SW 1271 (cell line): ENCODE measurements around the gene PSORS1C2.

Experiments
- DNase-seq, 2 experiments: peaks; one replicate each; lab custom pipeline; 2025; lab: John Stamatoyannopoulos, UW

Gene PSORS1C2

DNA sequence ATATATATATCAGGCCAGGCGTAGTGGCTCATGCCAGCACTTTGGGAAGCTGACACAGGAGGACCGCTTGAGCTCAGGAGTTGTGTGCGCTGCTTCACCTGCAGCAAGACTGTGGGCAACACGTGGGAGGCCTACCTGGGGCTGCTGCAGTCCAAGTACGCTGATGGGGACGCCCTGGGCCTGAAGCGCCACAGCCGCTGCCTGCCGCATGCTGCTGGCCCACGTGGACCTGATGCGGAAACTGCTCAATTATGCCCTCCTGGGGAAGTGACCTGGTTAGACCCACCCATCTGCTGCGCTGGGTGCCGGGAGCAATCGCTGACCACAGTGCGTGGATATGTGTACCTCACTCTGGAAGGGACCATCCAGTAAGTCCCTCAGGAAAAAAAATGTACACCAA is 1.8 kb upstream of the PSORS1C2 start:
- no peak for DNase-seq

DNA sequence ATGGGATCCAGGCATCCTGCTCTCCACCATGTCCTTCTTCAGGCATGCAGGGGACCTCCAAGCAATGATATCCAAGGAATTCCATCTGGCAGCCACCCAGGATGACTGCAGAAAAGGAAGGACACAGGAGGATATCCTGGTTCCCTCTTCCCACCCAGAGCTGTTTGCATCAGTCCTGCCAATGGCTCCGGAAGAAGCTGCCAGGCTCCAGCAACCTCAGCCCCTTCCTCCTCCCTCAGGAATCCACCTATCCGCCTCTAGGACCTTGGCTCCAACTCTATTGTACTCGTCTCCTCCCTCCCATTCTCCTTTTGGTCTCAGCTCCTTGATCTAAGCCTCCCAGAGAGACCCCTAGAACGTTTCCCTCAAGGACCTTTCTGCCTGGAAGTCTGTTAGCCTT is 733 bp upstream of the PSORS1C2 start:
- peak in 1 of 2 experiments; percentile 14 for DNase-seq

DNA sequence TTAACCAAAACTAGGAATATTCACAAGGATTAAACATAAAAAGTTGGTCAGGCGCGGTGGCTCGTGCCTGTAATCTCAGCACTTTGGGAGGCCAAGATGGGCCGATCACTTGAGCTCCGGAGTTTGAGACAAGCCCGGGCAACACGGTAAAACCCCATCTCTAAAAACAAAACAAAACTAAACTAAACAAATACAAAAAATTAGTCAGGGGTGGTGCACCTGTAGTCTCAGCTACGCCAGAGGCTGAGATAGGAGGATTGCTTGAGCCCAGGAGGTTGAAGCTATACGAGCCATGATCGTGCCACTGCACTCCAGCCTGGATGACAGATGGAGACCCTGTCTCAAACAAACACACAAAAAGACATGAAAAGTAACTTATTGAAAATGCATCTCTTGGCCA is 3.2 kb downstream of the PSORS1C2 start:
- no peak for DNase-seq

DNA sequence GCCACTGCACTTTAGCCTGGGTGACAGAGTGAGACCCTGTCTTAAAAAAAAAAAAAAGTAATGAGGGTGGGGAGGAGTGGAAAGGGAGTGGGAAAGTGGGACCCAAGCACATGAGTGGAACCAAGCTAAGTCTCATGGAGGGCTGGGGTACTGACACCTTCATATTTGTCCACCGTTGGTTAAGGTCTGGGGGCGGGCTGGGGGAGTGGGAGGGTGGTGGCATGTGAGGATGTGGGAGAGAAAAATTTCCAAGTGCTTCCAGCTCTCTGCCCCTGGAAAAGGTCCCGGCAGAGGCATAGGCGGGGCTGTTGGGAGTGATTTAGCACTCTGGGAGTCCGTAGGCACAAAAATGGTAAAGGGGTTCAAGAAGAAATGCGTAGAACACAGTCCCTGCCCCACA is 6.1 kb downstream of the PSORS1C2 start:
- no peak for DNase-seq

DNA sequence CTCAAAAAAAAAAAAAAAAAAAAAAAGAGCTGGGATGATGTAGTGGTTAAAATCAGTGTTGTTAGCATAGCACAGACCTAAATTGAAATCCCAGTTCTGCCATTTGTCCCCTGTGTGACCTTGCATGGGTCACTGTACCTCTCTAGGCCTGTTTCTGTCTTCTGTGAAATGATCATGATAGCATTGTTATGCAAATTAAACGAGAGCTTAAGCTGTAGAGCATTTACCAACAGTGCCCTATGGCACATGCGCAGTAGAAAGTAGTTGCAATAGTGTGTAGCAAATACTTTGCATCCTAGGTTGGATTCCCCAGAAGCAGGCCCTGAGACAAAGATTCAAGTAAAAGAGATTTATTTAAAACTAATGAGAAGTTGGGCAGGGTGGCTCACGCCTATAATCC is 7.3 kb downstream of the PSORS1C2 start:
- DNase-seq: no peak

DNA sequence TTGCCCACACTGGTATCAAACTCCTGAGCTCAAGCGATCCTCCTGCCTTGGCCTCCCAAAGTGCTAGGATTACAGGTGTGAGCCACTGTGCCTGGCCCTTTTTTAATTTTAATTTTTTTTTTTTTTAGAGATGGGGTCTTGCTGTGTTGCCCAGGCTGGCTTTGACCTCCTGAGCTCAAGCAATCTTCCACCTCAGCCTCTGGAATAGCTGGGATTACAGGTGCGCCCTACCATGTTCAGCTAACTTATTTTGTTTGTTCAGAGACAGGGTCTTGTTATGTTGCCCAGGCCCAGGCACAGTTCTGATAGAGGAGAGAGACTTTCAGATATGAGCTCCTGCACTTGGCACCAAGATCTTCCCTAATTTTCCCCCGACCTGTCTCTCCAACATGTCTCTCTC is 8.1 kb downstream of the PSORS1C2 start:
- DNase-seq: no peak

DNA sequence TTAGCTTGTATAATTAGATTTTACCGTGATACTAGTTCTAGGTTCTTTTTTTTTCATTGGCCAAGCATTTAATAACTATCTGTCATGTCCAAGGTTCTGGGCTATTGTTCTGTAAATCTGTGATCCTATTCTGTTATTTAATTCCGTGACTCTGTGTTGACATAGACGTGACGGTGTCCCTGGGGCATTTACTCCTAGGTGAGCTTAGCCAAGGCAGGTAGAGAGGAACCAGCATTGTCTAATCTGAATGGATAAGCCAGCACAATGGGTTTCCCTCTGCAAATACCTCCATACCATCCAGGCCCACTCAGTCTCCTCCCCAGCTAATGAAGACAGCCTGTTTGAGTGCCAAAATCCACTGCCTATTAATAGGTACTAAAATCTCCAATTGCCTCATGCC is 9.7 kb downstream of the PSORS1C2 start:
- DNase-seq: no peak

DNA sequence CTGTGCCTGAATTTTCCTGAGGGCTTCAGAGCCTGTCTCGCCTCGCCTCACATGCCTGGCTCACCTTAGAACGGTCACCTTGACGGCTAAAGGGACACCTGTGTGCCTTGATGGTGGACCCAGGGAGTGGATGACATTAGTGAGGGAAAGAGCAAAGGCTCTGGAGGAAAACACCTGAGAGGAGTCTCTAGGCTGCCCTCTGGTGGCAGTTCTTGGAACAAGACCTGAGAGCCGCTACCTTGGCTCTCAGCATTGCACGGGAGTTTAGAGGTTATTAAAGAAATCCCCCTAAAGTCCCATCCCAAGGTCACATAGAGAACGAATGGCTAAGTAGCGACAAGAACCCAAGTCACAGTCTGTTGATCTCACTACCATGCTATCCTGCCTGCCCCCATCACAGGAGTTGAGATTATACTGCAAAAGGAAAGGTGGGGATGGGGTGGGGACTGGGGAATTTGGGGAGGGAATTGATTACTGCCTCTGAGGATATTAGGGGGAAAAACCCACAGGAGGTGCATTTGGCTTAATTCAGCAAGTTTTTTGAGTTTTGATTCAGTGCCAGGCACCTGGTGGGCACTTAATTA is 10.7 kb downstream of the PSORS1C2 start:
- DNase-seq: peak in 1 of 2 experiments; percentile 43

DNA sequence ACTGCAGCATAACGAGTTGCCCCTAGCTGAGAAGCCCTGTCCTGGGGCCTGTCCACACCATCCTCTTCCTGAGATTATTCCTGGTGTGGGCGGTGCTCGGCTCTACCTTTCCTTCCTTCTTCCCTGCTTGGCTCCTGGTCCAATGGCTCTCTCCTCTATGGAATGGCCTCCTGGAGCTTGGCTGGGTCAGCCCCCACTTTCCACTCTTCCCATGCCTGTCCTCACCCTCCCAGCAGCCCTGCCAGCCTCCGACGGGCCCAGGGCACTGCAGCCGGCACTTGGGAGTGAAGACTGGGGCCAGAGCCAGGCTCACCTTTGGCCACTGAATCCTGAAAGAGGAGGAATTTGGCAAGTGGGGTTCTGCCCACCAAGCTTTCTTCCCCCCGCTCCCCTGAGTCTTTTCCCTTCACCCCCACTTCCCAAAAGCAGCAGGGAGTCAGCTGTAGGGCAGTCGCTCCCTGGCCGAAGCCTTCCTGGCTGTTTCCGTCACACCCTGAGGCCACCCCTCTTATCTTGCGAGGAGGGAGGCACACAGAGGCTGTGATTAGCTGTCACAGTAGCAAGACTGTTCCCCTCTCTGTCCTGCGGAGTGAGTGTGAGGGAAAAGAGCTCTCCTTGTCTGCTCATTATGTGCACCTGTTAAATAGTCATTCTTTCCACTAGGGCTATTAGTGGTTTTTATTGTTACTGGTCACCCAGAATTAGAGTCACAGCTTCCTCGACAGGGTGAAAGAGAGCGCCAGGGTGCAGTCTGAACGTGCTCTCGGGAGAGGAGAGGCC is 12.3 kb downstream of the PSORS1C2 start:
- DNase-seq: no peak

DNA sequence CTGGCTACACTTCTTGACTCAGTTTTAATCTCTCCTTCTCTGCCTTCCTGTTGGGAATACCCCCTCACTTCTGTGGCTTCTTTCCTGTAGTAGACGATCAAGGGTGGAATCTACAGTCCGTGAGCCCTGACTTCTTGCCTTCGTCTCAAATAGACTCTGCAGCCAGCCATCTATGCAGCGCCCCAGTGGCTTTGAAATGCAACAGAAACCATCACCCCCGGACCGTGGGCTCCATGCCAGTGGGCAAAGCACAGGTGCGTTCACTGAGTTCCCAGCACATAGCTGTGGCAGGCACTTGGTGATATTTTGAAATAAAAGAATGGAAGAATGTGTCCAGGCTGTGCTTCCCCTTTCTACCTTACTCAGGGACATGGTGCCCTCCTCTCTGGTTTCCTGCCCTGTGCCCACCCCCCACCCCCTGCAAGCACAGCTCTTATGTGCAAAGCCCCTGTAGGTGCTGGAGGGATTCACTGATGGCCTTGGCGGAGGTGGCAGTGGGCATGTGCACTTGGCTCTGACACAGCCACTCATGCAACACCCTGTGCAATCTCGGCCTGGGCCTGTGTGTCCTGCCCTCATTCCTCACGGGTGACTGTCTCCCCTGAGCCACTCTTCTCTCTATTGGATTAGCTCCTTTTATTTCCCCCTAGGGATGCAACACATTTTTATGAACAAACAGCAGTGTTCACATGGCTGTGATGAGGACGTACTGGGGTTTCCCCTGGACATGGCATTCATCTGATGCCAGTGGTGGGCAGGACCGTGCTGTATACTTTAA is 13.1 kb downstream of the PSORS1C2 start:
- no peak for DNase-seq

DNA sequence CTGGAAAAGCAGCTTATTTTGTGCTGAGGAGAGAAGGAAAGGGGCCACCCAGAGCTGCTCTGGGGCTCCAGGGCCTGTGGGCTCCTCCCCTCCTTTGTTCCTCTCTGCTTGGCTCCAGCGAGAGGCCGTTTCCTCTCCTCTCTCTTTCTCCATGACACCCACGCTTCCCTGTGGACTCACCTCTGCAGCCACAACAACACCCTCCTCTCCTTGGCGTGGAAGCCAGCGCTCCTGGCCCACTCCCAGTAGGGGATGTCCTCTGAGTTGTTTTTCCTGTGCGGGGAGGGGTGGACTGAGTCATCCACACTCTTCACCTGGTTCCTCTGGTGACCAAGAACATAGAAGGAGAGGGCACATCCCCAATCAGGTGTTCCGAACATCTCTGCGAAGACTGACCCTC is 13.7 kb downstream of the PSORS1C2 start:
- DNase-seq: no peak

DNA sequence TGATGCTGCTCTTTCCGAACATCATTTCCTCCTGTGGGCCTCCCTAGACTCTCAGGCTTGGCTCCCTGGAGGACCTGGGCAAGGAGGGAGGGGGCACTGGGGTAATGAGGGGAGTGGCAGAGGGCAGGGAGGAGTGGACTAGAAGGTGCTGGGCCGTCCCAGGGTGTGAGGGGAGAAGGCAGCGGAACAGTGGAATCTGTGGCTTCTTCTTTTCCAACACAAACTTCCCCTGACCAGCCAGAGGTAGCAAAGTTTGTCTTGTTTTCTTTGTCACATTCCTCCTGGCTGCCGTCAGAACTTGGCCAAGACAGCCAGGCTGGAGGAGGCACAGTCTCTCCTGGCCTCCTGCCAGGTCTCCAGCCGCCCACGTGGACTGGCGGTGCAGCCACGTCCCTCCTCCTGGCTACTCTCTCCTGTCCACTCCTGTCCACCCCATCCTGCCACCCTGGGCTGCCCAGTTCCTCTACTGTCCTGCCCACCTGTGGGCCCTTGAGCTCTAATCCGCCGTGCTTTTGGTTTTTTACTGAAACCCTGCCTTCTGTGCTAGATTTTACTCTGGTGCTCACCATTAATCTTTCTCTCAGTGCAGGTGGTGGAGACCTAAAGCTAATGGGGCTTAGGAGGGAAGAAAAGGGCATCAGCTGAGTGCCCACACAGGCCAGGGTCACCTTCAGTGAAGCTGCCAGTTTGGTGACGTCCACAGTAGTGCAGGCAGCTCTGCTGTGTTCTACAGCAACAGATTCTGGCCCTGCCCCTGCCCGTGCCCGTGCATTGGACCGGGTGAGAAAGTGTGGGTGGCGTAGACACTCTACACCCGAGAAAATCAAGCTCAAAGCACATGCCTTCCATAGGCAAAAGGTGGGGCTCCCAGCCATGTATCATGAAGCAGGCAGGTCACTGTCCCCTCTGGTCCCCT is 15.8 kb downstream of the PSORS1C2 start:
- DNase-seq: peak; percentile 61 to 85

DNA sequence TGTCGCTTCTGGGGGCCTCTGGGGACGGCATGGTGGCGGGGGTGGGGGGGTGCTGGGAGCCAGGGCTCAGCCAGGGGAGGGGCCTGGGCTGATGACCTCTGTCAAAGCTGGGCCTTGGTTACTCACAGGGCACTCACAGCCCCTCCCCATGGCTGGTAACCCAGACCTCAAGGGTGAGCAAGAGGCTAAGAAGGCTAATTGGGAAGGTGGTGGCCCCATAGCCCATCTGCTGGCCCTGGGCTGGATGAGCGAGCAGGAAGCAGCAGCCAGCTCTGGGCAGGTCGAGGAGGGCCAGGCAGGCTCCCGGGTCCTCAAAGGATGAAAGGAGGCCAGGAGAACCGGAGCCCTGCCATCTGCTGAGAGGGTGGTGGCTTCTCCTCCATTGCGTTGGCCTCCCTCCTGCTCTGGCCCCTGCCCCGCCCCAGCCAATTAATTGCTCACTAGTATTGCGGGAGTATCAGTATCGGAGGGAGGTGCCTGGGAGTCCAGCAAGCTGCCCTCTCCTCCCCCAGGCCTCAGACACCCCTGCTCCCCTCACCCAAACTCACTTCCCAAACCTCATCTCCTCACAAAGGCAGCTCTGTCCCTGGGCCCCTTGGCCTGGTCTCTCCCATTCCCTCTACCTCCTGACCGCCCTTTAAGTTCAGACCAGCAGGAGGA is 17.6 kb downstream of the PSORS1C2 start:
- no peak for DNase-seq

DNA sequence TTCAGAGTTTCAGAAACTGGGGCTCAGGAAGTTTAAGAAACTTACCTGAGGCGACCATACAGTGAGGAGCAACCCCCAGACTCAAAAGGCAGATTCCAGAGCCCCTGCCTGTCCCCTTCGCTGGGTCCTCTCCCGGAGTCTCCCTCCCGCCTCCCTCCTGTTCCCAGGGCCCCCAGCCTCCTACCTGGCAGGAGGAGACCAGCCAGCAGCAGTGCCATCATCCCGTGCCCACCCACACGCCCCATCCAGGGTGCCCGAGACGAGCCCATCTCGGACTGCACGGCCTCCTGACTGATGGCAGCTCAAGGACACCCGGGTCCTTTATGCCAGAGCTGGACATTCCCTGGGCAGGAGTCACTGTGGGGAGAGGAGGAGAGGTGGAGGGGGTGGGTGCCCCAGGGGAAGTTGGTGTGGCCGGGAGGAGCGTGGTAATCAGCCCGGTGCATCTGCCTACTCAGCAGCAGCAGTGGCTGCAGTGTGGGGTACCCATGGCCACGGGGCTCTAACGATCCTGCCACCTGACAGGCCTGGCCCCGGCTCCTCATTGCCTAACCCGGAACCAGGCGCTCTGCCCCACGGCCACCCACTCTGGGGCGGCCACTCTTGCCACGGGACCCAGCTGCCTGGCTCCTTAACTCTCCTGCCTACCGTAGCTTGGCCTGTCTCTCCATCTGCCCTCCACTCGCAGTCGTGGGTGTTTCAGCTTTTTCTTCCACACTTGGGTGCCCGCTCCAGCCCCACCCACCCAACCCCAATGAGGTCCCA is 18.5 kb downstream of the PSORS1C2 start, which contains the start of gene CDSN:
TSS of gene CDSN (minus strand) at position 296 of the 765 bp plus-strand sequence. CDS start at position 269, 27 bp downstream.
- DNase-seq: no peak

DNA sequence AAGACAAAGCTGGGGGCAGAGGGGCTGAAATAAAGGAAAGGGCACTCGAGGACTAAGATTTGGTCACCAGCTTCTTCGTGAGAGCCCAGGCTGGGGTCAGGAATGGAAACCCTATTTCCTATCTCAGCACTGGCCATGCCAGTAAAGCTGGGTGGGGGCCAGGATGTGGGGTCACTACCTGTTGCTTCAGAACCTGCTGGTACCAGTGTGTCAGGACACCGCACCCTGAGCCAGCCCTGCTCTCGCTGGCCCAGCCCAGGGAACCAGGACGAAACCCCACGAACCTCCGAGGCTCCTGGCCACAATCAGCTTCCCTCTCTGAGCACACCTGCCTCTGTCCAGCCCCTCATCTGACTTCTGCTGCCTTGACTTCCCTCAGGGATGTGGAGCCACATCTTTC is 20.7 kb downstream of the PSORS1C2 start:
- no peak for DNase-seq

DNA sequence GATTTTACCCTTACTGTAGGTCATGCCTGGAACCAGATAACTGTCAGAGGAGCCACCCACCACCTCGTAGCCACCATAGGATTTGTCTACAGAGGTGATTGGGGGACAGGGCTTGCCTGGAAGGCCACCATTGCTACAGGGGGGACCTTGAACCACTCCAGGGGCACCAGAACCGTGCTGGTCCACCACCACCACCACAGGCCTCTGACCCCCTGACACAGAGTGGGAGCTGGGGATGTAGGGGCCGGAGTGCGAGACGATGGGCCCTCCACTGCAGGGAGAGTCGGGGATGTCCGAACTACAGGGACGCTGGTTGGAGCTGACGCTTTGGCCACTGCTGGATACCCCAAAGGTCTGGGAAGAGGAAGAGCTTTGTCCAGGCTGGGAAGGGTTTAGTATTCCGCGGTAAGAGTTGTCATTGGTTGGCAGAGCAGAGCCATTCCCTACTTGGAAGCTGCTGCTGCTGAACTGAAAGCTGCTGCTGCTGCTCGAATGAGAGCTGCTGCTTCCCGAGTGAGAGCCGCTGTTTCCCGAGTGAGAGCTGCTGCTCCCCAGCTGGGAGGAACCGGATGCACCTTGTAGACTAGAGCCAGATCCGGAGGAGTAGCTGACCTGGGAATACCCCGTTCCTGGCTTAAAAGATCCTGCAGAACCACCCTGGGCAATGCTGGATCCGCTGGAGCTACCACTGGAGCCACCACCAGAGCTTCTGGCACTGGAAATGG is 22.0 kb downstream of the PSORS1C2 start:
- no peak for DNase-seq

DNA sequence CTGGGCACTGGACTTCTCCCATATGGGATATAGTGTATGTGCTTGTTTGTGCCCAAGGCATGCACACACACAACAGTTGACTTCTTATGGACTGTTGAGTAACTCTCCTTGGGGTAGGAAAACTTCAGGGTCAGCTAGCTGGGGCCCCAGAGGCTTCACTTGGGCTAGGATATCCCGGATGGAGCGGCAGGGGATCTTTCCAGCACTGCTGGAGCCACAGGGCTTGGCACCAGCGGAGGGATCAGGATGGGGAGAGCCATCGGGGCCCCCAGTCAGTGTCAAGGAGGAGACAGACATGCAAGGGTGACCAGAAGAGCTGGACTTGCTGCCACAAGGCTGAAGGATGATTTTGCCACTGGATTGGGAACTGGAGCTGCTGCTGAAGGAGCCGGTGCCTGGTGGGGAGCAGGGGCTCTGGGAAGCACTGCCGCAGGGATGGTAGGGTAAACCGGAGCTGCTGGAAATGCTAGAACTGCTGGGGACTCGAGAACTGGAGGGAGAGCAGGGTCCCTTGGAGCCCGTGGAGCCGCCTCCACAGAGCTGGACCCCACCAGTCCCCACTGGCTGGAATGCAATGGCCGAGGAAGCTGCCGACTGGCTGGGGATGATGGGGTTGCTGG is 22.8 kb downstream of the PSORS1C2 start:
- DNase-seq: no peak

DNA sequence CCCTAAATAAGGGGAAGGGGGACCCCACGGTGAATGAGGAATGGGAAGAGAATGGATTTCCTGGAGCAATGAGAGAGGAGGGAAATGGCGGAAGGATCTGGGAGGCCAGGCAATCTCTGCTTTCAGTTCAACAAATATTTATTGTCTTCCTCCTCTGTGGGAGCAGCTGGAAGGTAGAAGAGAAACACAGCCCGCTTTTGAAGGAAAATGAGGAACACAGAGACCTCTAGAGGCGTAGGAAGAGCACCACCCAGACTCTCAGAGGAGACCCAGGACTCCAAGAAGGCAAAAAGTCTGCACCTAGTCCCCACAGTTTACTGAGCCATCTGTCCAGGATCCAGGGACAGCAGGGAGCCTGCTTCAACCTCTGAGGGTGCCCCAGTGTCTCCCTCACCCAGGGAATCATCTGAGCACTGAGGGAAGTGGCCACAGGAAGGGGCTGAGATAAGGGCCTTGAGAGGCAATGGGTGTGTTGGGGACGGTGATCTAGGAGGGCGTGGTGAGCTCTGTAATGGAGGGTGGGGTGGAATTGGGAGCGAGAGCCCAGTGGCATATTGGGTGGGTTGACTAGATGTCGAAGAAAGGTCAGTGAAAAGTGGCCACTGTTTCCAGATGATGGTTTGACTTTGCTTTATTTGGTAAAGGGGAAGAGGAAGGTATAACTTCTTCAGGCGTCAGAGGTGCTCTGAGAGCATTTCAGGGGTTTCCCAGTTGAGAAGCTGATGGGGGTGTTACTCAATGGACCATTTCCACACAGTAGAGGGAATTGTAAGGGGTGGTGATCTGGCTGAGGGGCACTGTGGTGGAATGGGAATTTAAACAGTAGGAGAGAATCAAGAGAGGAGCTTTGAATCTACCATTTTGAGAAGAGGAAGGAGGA is 23.7 kb downstream of the PSORS1C2 start:
- DNase-seq: peak in 1 of 2 experiments; percentile 59
